ES-I3 (cell line): ENCODE data around the gene ADAP1.
"Not testable (repeated sequence)": the region's sequence is repeated elsewhere in the genome, so short reads cannot be mapped to it uniquely, and the experiment has no call there.

Experiments used
- H3K36me3 ChIP-seq: 2 replicates; pipeline ENCODE4 v1.6.1; 2013; ENCODE audit warnings: mild to moderate bottlenecking, low read length, control low read depth, moderate library complexity; ENCODE audit not compliant: insufficient read depth
- H3K4me1 ChIP-seq: 2 replicates; pipeline ENCODE4 v1.6.1; 2013; ENCODE audit warnings: mild to moderate bottlenecking, control low read depth, low read length; ENCODE audit not compliant: insufficient read depth
- H3K9ac ChIP-seq: 2 replicates; pipeline ENCODE4 v1.6.1; 2013; ENCODE audit warnings: low read depth, mild to moderate bottlenecking, low read length, moderate library complexity
- H3K9me3 ChIP-seq: 2 replicates; pipeline ENCODE4 v1.6.1; 2013; ENCODE audit warnings: mild to moderate bottlenecking, low read length, moderate library complexity; ENCODE audit not compliant: control insufficient read depth, insufficient read depth

The ADAP1 gene

DNA sequence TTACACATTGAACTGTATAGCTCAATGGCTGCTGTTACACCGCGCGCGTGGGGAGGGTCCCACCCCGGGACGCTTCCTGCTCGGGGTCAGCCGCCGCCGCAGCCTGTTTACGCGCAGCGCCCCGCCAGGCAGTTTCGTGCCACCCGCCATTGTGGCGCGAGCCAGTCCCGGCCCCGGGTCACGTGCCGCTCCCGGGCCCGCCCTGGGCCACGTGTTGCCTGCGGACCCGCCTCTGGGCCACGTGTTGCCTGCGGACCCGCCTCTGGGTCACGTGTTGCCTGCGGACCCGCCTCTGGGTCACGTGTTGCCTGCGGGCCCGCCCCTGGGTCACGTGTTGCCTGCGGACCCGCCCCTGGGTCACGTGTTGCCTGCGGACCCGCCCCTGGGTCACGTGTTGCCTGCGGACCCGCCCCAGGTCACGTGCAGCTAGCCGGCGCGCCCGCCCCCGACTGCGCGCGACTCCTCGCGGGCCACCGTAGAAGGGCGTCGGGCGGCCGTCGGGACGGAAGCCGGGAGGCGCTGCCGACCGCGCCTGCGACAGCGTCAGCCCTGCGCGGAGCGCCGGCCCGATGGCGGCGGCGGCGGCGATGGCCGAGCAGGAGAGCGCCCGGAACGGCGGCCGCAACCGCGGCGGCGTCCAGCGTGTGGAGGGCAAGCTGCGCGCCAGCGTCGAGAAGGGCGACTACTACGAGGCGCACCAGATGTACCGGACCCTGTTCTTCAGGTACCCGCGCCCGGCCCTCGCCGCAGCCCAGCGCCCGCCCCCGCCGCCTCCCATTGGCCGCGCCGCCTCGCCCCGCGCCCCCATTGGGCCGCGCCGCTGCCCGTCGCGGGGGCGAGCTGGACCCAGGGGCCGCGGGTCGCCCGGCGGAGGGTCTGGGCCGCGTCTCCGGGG is 78.2 kb downstream of the ADAP1 start, which contains the start of gene GET4:
Gene GET4, plus strand, starts transcription at position 478 of the 895 bp plus-strand sequence. Its CDS starts 92 bp downstream, at position 570.
- H3K4me1 ChIP-seq = peaks cover 3% of the 10 kb centered on the region; the same call in 1 of the 2 replicates
- peak within 1 kb of the TSS; percentile 90 for H3K9ac ChIP-seq
- peaks cover 4% of the 10 kb centered on the region; the same call in 1 of the 2 replicates for H3K36me3 ChIP-seq
- no peaks in the 10 kb centered on the region for H3K9me3 ChIP-seq

DNA sequence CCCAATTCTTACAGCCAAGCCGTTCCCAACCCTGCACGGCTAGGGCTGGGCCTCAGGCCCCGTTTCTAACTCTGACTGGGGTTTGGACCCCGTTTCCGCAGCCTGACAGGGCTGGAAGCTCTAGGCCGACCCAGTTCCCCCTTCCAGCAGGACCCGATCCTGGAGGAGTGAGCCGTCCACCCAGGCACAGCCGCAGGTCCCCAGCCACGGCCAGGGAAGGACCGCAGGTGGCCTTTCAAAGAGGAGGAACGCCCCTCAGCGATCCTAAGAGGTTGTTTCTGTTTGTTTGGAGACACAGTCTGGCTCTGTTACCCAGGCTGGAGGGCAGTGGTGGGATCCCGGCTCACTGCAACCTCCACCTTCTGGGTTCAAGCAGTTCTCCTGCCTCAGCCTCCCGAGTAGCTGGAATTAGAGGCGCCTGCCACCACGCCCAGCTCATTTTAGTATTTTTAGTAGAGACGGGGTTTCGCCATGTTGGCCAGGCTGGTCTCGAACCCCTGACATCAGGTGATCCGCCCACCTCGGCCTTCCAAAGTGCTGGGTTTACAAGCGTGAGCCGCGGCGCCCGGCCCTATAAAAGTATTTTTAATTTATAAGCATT is 78.9 kb downstream of the ADAP1 start:
- H3K9me3 ChIP-seq = no peaks in the 10 kb centered on the region
- H3K9ac ChIP-seq = peak overlapping the region; percentile 39; the same call in 1 of the 2 replicates
- 0 out of 2 replicates have a peak, but pooled peaks cover 4% of the 10 kb centered on the region for H3K36me3 ChIP-seq
- H3K4me1 ChIP-seq = peaks cover 3% of the 10 kb centered on the region; the same call in 1 of the 2 replicates

DNA sequence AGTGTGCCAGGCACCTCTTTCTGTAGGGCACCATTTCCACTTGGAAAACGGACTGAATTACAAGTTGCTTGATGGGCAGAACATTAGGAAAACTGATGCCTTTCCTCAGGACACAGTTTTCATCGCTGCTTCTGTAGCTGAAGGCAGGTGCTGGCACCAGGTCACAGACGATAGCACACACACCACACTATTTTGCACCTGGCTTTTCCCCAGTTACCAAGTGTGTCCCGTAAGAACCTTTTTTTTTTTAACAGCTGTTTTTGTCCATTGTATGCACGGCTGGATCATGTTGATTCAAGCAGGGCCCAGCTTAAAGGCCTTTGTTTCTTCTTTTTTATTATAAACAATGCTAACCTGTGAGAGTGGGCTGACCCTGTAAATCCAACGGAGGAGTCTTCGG is 79.4 kb downstream of the ADAP1 start:
- no peak overlapping the region for H3K9ac ChIP-seq

DNA sequence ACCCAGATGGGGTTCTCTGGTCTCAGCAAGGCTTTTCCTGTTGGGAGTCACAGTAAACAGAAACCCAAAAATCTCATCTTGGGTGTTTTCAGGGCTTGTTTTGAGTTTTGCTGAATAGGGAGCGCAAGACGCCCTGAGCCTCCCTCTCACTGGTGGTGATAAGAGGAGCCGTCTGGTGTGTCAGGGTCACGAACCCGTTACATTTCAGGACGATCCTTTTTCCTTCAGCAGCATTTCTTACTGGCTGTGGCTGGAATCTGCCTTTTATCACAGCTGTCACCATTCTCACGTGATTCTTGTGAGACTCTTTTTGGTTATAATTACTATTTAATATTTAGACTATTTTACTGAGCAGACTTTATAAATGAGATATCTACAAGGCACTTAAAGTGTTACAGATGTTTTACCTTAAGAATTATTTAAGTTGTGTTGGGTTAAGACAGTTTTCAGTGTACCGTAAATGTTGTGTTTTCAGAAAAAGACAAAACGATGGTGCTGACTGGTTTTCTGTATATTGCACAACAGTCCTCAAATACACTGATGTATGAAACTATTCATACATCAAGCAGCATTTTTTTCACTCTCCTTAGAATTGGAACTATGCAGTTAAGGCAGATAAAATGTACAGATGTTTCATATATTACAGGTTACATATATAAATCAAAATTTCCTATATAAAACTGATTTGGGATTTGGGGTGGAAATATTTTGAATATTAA is 80.3 kb downstream of the ADAP1 start:
- Histone ChIP-seq H3K9ac (no peak overlapping the region), H3K9me3 (no peaks in the 10 kb centered on the region), H3K36me3 (peaks cover 8% of the 10 kb centered on the region; the same call in 1 of the 2 replicates), H3K4me1 (peaks cover 3% of the 10 kb centered on the region; the same call in 1 of the 2 replicates)

More for the DNA sequence above, 79.4 kb downstream of the ADAP1 start:
- Histone ChIP-seq H3K4me1 (peaks cover 3% of the 10 kb centered on the region; the same call in 1 of the 2 replicates), H3K9me3 (no peaks in the 10 kb centered on the region), H3K36me3 (0 out of 2 replicates have a peak, but pooled peaks cover 4% of the 10 kb centered on the region)

DNA sequence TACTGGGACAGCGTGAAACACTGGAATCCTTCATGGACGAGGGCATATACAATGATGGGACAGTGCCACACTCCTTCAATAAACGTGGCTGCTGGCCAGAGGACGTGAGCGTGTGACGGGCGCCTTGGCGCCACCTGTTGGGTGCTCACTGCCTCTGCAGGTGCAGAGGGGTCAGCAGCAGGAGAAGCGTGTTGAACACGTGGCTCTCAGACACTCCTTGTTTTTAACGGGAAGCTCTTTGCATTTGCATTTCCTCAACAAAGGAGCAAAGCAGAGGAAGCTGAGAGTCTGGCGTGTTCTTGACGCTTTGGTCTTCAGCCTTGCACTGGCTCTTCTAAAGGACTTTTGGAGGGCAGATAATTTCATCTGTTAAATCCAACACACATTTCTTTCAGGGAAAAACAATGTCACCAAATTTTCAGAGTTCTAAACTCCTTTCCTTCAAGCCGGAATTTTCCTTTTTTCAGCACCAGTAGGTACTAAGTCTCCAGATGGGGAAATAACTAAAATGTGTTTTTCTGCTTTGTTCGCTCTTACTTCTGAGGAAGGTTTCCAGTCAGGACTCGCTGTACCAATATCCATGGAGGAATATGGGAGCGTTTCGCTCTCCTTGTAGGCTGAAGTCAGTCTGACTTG is 81.0 kb downstream of the ADAP1 start:
- Histone ChIP-seq H3K36me3 (peaks cover 11% of the 10 kb centered on the region; the same call in 1 of the 2 replicates), H3K9me3 (no peaks in the 10 kb centered on the region), H3K9ac (no peak overlapping the region), H3K4me1 (0 out of 2 replicates have a peak, but pooled peaks cover 3% of the 10 kb centered on the region)

DNA sequence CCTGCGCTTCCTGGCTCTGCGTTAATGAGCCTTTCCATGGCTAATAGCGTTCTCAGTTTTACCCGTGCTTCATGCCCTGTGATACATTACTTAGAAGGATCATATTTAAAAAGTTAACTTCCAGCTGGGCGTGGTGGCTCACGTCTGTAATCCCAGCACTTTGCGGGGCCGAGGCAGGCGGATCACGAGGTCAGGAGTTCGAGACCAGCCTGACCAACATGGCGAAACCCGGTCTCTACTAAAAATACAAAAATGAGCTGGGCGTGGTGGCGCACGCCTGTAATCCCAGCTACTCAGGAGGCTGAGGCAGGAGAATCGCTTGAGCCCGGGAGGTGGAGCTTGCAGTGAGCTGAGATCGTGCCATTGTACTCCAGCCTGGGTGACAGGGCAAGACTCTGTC is 81.8 kb downstream of the ADAP1 start:
- not testable (repeated sequence) for H3K9me3 ChIP-seq, H3K9ac ChIP-seq, H3K4me1 ChIP-seq
- H3K36me3 ChIP-seq = peaks cover 12% of the 10 kb centered on the region; the same call in 1 of the 2 replicates

DNA sequence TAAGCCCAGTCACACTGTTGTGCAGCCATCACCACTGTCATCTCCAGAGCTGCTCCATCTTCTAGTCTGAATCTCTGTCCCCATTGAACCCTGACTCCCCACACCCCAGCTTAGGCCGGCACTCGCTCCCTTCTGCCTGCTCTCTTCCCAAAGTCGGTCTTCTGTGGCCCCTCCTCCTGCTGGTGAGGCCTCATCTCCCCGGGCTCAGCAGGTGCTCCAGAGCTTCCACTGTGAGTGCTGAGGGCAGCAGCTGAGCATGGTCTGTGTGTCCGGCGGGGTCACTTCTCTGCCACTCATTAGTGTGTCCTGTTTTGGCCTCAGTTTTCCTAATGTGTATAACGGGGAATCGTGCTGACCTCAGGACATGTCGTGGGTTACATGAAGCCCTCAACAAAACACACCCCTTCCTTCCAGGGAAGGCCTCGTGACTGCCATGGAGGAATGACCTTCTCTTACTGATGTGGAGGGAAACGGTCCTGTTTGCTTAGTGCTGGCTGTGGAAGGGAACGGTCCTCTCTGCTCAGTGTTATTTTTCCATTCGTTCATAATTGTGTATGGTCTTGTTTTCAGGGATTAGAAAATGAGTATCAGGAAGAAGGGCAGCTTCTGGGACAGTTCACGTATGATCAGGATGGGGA is 82.5 kb downstream of the ADAP1 start:
- H3K36me3 ChIP-seq = peaks cover 15% of the 10 kb centered on the region; the same call in 1 of the 2 replicates
- no peaks in the 10 kb centered on the region for H3K9me3 ChIP-seq
- no peak overlapping the region for H3K9ac ChIP-seq
- H3K4me1 ChIP-seq = 0 out of 2 replicates have a peak, but pooled peaks cover 3% of the 10 kb centered on the region

DNA sequence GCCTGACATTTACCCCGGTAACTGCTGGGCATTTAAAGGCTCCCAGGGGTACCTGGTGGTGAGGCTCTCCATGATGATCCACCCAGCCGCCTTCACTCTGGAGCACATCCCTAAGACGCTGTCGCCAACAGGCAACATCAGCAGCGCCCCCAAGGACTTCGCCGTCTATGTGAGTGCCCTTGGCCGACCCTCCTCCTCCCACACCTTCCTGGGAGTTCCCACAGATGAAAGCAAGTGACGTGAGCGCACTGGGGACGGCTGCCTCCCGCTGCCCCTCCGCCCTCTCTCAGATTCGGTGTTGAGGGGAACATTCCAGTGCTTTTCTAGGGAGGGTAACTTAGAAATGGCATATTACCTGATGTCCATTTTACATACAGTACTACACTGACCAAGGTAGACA is 85.1 kb downstream of the ADAP1 start:
- Histone ChIP-seq H3K4me1 (0 out of 2 replicates have a peak, but pooled peaks cover 3% of the 10 kb centered on the region), H3K9me3 (no peaks in the 10 kb centered on the region), H3K36me3 (peaks cover 21% of the 10 kb centered on the region; the same call in 1 of the 2 replicates), H3K9ac (no peak overlapping the region)

DNA sequence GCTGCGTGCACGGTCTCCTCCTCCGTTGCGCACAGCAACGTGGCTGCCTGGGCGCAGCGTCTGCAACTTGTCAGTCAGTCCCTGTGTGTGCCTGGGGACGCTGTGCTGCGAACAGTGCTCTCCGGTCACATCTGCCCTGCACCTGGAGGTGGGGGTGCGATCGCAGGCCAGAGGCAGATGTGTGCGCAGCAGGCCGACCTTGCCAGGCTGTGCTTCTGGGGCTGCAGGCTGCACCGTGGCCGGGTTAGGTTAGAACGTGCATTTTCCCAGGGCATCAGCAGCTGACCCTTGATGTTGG is 86.3 kb downstream of the ADAP1 start:
- Histone ChIP-seq H3K36me3 (peaks cover 21% of the 10 kb centered on the region), H3K9me3 (no peaks in the 10 kb centered on the region), H3K9ac (no peak overlapping the region), H3K4me1 (no peaks in the 10 kb centered on the region)

DNA sequence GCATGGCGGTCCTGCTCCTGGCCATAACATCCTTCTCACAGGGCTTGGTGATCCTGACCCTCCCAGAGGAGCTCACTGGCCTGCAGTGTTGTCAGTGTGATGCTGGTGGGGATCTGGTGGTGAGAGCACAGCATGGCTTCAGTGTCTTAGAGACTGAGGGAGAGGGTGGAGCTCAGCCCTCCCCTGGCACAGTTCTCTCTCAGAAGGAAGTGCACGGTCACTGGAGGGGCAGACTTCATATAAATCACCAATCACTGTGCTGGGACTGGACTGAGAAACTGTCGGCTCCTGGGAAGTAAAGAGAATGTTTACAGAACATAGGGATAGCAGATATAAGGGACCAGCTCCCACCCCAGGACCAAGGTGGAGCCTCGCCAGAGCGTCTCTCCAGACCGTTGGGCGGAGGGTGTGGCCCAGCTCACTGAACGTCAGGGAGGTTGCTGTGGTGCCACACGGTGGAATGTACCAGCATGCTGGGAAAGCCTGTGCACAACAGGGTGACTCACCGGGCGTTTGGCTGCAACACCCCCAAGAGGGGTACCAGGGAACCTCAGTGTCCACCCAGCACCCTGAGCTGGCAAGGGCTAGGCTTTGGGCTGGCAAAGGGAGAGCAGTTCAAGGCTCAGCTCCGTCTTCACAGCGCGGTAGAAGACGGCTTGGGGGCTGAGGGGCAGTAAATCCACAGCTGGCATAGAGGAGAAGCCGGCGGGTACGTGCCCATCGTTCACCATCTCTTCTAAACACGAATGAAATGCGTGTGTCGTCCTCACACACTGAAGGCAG is 86.9 kb downstream of the ADAP1 start:
- H3K9me3 ChIP-seq = no peaks in the 10 kb centered on the region
- H3K36me3 ChIP-seq = peaks cover 22% of the 10 kb centered on the region
- no peaks in the 10 kb centered on the region for H3K4me1 ChIP-seq
- no peak overlapping the region for H3K9ac ChIP-seq

DNA sequence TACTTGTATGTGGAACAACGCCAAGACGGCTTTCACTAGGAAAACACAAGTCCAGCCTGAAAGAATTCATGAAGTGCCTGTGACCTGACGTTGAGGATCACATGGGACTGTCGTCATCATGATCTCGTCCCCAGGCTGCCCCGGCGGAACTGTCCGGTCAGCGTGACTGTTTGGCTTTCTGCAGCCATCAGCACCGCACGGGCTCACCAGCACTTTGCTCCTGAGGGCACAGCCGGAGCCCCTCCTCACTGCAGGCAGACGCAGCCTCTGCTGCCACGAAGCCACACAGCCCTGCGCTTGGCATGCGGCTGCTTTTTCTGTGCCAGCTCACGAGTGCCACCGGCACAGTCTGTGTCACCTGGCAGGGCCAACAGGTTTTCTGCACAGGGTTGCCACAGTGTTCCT is 87.5 kb downstream of the ADAP1 start:
- peaks cover 26% of the 10 kb centered on the region for H3K36me3 ChIP-seq
- no peaks in the 10 kb centered on the region for H3K9me3 ChIP-seq
- H3K9ac ChIP-seq = no peak overlapping the region
- no peaks in the 10 kb centered on the region for H3K4me1 ChIP-seq

DNA sequence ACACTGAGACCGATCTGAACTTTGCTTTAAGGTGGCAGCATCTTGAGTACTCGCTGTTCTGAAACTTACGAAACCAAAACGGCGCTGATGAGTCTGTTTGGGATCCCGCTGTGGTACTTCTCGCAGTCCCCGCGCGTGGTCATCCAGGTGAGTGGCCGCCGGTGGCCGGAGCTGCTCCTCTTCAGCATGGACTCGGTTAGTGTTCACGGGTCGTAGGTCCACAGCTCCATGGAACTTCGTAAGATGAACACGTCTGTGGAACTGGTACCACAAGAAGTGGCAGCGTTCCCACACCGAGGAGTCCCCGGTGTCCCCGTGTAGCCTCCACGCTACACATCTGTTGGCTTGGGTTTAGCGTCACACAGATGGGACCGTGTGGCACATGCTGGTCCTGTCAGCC is 88.6 kb downstream of the ADAP1 start:
- peaks cover 30% of the 10 kb centered on the region for H3K36me3 ChIP-seq
- no peaks in the 10 kb centered on the region for H3K9me3 ChIP-seq
- no peaks in the 10 kb centered on the region for H3K4me1 ChIP-seq
- H3K9ac ChIP-seq = no peak overlapping the region

DNA sequence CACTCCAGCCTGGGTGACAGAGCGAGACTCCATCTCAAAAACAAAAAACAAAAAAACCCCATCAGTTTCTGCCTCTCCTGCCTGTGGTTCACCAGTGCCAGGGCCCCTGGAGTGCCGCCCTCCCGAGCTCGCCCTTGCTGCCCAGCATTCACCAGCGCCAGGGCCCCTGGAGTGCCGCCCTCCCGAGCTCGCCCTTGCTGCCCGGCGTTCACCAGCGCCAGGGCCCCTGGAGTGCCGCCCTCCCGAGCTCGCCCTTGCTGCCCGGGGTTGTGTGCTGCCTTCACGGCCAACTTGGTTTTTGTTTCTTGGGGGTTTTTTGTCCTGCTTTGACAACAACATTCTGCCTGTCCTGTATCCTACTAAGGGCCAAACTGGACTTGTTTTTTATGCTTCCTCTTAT is 91.4 kb downstream of the ADAP1 start:
- no peaks in the 10 kb centered on the region for H3K4me1 ChIP-seq
- H3K36me3 ChIP-seq = peaks cover 32% of the 10 kb centered on the region
- H3K9me3 ChIP-seq = no peaks in the 10 kb centered on the region
- H3K9ac ChIP-seq = no peak overlapping the region
